ENCODE results near the gene SPATA9. TPM values are rescaled to one million over a fixed set of nuclear protein-coding genes. Genes with fewer than 3 reads are reported as not detected.
"Not testable (repeated sequence)": the region's sequence is repeated elsewhere in the genome, so short reads cannot be mapped to it uniquely, and the experiment has no call there.

Gene SPATA9
- total and polyA plus RNA-seq, 2 of the 8 experiments (the other 6 are each of a cell fraction or from before 2014, with no cell fraction given): not detected

DNA sequence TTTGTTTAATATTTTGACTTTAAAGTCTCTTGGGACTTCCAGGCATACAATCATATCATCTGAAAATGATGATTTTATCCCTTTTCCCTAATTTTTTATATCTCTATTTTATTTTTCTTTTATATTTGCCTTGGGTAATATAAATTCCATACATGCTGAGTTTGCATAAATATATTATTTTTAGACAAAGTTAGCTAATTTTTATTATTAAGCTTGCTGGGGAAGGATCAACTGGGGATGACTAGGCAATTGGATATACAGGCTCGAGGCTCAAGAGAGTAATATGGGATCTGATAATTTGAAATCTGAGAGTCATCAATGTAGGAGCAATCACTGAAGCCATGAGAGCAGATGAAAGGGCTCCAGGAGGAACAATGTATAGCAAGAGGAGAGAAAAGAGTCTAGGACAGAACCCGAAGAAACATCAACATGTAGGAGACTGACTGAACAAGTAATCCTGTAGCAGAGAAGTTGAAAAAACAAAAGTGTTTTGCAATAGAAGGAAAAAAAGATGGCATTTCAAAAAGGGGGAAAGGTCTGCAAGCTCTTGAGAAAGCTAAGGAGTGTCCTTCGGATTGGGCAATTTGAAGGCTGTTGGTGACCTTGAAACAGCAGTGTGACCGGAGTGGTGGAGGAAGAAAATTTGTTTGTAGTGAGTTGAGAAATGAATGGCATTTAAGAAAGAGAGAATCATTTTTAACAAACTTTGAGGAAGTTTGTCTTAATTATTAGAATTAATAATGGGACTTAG, 31.3 kb upstream of the SPATA9 start (continued):
- TF ChIP-seq EP300 (IDR thresholded peaks at IDR 0.05; ENCODE audit: borderline replicate concordance in 1 of 2, low read depth in 2 of 2, low read length in 2 of 2) (no peak), SIX5 (IDR thresholded peaks at IDR 0.05; ENCODE audit: low read depth, low read length) (no peak), RBBP5 (IDR thresholded peaks at IDR 0.05; ENCODE audit: borderline replicate concordance, low read depth, low read length) (no peak), TBP (IDR thresholded peaks at IDR 0.05; ENCODE audit: low read depth, low read length) (no peak), BRCA1 (IDR thresholded peaks at IDR 0.05; ENCODE audit: low read depth, low read length) (no peak), CHD2 (IDR thresholded peaks at IDR 0.05; ENCODE audit: low read length) (no peak), BCL11A (IDR thresholded peaks at IDR 0.05; ENCODE audit: low read depth in 2 of 2, low read length in 2 of 2) (no peak)

DNA sequence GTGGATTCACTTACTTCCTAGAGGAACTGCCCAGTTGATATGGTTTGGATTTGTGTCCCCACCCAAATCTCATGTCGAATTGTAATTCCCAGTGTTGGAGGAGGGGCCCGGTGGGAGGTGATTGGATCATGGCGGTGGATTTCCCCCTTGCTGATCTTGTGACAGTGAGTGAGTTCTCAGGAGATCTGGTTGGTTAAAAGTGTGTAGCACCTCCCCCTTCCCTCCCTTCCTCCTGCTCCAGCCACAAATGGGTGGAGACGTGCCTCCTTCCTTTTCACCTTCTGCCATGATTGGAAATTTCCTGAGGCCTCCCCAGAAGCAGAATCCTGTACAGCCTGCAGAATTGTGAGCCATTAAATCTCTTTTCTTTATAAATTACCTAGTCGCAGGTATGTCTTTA, 30.5 kb upstream of the SPATA9 start:
- H4K8ac ChIP-seq (ENCODE audit: extremely low read depth, insufficient read depth, low read length); H3K4me1 ChIP-seq (replicated peaks in 1 of 4; ENCODE audit: control insufficient read depth in 3 of 4, insufficient read depth in 4 of 4, low read length in 3 of 4); H4K5ac ChIP-seq (ENCODE audit: insufficient read length, low read depth, low read length); H3K27ac ChIP-seq (ENCODE audit: low read depth, low read length); FAIRE-seq; H3K18ac ChIP-seq (ENCODE audit: extremely low read depth, low read length); H3K23ac ChIP-seq (ENCODE audit: insufficient read length); H2AFZ ChIP-seq (ENCODE audit: low read length); CTCF ChIA-PET (ENCODE audit: partially characterized antibody); H3K4me2 ChIP-seq (ENCODE audit: insufficient read depth in 1 of 2, low read depth in 2 of 2, low read length in 2 of 2); H3K79me2 ChIP-seq (ENCODE audit: control insufficient read depth in 1 of 2, insufficient read depth in 2 of 2, low read length in 2 of 2); H2BK15ac ChIP-seq (ENCODE audit: low read length); H2BK12ac ChIP-seq (ENCODE audit: low read depth, low read length); H2BK5ac ChIP-seq (ENCODE audit: low read depth, low read length); H3K9me3 ChIP-seq (ENCODE audit: insufficient read depth in 2 of 2, low read depth in 1 of 2, low read length in 1 of 2); H4K20me1 ChIP-seq (replicated peaks in 1 of 2; ENCODE audit: control insufficient read depth in 1 of 2, insufficient read depth in 2 of 2, low read length in 2 of 2); H2AK5ac ChIP-seq (ENCODE audit: low read depth, low read length); H3K14ac ChIP-seq (ENCODE audit: insufficient read length); H4K91ac ChIP-seq (replicated peaks; ENCODE audit: insufficient read length, low read length); DNase-seq (ENCODE audit: low read depth in 1 of 2, low spot score in 2 of 2); H2BK20ac ChIP-seq (ENCODE audit: low read length); H2BK120ac ChIP-seq (replicated peaks; ENCODE audit: low read depth, low read length); H3K36me3 ChIP-seq (ENCODE audit: control insufficient read depth in 2 of 4, insufficient read depth in 4 of 4, low read length in 3 of 4); H3K4me3 ChIP-seq (ENCODE audit: extremely low read depth in 1 of 4, insufficient read depth in 2 of 4, low read depth in 3 of 4, low read length in 4 of 4); H3K9ac ChIP-seq (replicated peaks in 1 of 4; ENCODE audit: extremely low read depth in 1 of 4, low read depth in 3 of 4, low read length in 3 of 4); H3K79me1 ChIP-seq (ENCODE audit: low read depth, low read length); H3K4ac ChIP-seq (replicated peaks; ENCODE audit: insufficient read length, low read depth, low read length); H3K23me2 ChIP-seq (ENCODE audit: low read depth, low read length); H3K56ac ChIP-seq (replicated peaks; ENCODE audit: insufficient read length, low read depth, low read length): not testable (repeated sequence)
- WGBS, 2 experiments (ENCODE audit: extremely low coverage in 1 of 2, insufficient coverage in 1 of 2, insufficient read length in 1 of 2, insufficient replicate concordance in 2 of 2, low coverage in 1 of 2, low lambda C conversion rate in 2 of 2, missing lambda C conversion rate in 1 of 2): 70% methylated on average over 5 of the region's 5 CpGs; no CpG with 5 or more reads in 1 of the 2 experiments
- POLR2A ChIA-PET (ENCODE audit: partially characterized antibody): interaction anchor here (4.3 kb wide), 1 partner anchor 18 kb away, joined by 24 read pairs; the partner anchor contains the start of gene RHOBTB3
- H3K27me3 ChIP-seq (replicated peaks in 1 of 4; ENCODE audit: control insufficient read depth in 3 of 4, extremely low read depth in 1 of 4, insufficient read depth in 3 of 4, low read length in 3 of 4): peaks cover 0 to 11% (median 9%) of the 10 kb centered on the region in 4 experiments; a peak in 6 of 7 replicates
